ENCODE data around the gene TYRO3. TPM values are rescaled to one million over a fixed set of nuclear protein-coding genes. Genes with fewer than 3 reads are reported as not detected.

Gene TYRO3
- total and polyA plus RNA-seq, 2 experiments from 2014 or later: 71.0 to 109 TPM

DNA sequence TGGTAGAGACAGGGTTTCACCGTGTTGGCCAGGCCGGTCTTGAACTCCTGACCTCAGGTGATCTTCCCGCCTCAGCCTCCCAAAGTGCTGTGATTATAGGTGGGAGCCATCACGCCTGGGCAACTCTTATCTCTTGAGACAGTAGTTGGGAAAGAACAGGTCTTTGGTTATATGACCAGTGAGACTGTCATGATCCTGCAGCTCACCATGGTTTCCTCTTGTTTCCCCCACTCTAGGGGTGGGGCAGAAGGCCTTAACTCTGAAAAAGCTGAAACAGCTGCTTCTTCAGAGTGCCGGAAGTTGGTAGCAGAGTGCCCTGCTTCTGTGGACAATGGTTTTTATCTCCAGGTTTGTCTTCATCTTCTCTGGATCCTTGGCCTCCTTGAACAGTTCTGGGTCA is 4.7 kb upstream of the TYRO3 start:
- Histone ChIP-seq H3K36me3 (replicated peaks; ENCODE audit: insufficient read depth, low read depth) (no peaks in the 10 kb centered on the region), H3K4me1 (ENCODE audit: insufficient read depth) (peaks cover 8% of the 10 kb centered on the region), H3K27ac (no peak overlapping the region), H3K9me2 (replicated peaks; ENCODE audit: insufficient read depth) (no peaks in the 10 kb centered on the region), H2AFZ (no peak overlapping the region), H3K4me3 (no peak overlapping the region), H3K27me3 (no peaks in the 10 kb centered on the region), H3K4me2 (no peak overlapping the region), H3K9me3 (ENCODE audit: low read depth) (no peaks in the 10 kb centered on the region), H3K79me2 (peaks cover 1% of the 10 kb centered on the region), H4K20me1 (ENCODE audit: insufficient read depth, poor library complexity, severe bottlenecking) (no peaks in the 10 kb centered on the region)
- DNase-seq (ENCODE audit: low spot score): no peak
- whole genome bisulfite sequencing (ENCODE audit: low lambda C conversion rate, missing lambda C conversion rate): 85% methylated on average over 5 of the region's 5 CpGs
- TF ChIP-seq EZH2 (IDR thresholded peaks at IDR 0.05; ENCODE audit: borderline replicate concordance): no peak
- TF ChIP-seq EZH2phosphoT487 (IDR thresholded peaks at IDR 0.05; ENCODE audit: low read depth, severe bottlenecking, unreplicated experiment): no peak
- no peak for TF ChIP-seq CTCF (IDR thresholded peaks at IDR 0.05; ENCODE audit: poor library complexity)

DNA sequence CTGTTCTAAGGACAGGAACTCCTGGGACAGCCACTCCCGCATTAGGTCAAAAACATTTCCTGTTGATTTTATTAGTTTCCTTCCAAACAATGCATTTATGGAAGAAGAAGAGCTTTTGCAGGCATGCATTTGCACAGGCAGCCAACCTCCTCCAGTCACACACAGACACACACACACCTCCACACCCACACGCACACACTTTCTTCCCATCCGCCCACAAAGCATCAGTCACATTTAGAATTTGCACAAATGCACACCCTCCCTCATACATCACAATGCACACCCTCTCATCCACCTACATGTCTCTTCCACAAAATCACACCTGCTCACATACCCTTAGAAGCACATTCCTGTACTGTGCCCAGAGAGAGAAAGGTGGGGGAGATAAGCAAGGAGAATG is 4.1 kb upstream of the TYRO3 start:
- 82% methylated on average over 3 of the region's 3 CpGs for WGBS (ENCODE audit: low lambda C conversion rate, missing lambda C conversion rate)
- H4K20me1 ChIP-seq (ENCODE audit: insufficient read depth, poor library complexity, severe bottlenecking): no peaks in the 10 kb centered on the region
- peaks cover 9% of the 10 kb centered on the region for H3K4me1 ChIP-seq (ENCODE audit: insufficient read depth)
- TF ChIP-seq EZH2phosphoT487 (IDR thresholded peaks at IDR 0.05; ENCODE audit: low read depth, severe bottlenecking, unreplicated experiment) (no peak), EZH2 (IDR thresholded peaks at IDR 0.05; ENCODE audit: borderline replicate concordance) (no peak), CTCF (IDR thresholded peaks at IDR 0.05; ENCODE audit: poor library complexity) (no peak)
- no peak overlapping the region for H3K27ac ChIP-seq
- H3K9me3 ChIP-seq (ENCODE audit: low read depth): no peaks in the 10 kb centered on the region
- DNase-seq (ENCODE audit: low spot score): no peak
- H3K36me3 ChIP-seq (replicated peaks; ENCODE audit: insufficient read depth, low read depth): no peaks in the 10 kb centered on the region
- H3K4me2 ChIP-seq: no peak overlapping the region
- H3K27me3 ChIP-seq: no peaks in the 10 kb centered on the region
- no peak overlapping the region for H3K4me3 ChIP-seq
- no peaks in the 10 kb centered on the region for H3K9me2 ChIP-seq (replicated peaks; ENCODE audit: insufficient read depth)
- H3K79me2 ChIP-seq: peaks cover 7% of the 10 kb centered on the region
- H2AFZ ChIP-seq: no peak overlapping the region

- Histone ChIP-seq H3K27ac (no peak overlapping the region), H3K9me3 (ENCODE audit: low read depth) (no peaks in the 10 kb centered on the region), H4K20me1 (ENCODE audit: insufficient read depth, poor library complexity, severe bottlenecking) (no peaks in the 10 kb centered on the region), H3K4me2 (no peak overlapping the region), H3K4me1 (ENCODE audit: insufficient read depth) (peaks cover 27% of the 10 kb centered on the region), H2AFZ (no peak overlapping the region), H3K27me3 (no peaks in the 10 kb centered on the region), H3K9me2 (replicated peaks; ENCODE audit: insufficient read depth) (no peaks in the 10 kb centered on the region), H3K36me3 (replicated peaks; ENCODE audit: insufficient read depth, low read depth) (no peaks in the 10 kb centered on the region), H3K79me2 (peaks cover 22% of the 10 kb centered on the region), H3K4me3 (no peak overlapping the region)
- TF ChIP-seq EZH2 (IDR thresholded peaks at IDR 0.05; ENCODE audit: borderline replicate concordance) (no peak), EZH2phosphoT487 (IDR thresholded peaks at IDR 0.05; ENCODE audit: low read depth, severe bottlenecking, unreplicated experiment) (no peak), CTCF (IDR thresholded peaks at IDR 0.05; ENCODE audit: poor library complexity) (no peak)
- DNase-seq (ENCODE audit: low spot score): no peak
- WGBS (ENCODE audit: low lambda C conversion rate, missing lambda C conversion rate): 89% methylated on average over 4 of the region's 5 CpGs
These were observed 2.3 kb upstream of the TYRO3 start for GRCh38 chr15:41556677-41557076.

All from hepatocyte (in vitro differentiated cells).